SK-N-SH (cell line): ENCODE results near the gene FANCD2OS. TPM values are rescaled to one million over a fixed set of nuclear protein-coding genes. Genes with fewer than 3 reads are reported as not detected.
"Not testable (repeated sequence)": the region's sequence is repeated elsewhere in the genome, so short reads cannot be mapped to it uniquely, and the experiment has no call there.

Experiments
- CTCF ChIA-PET: fragments of 300-600, 350-600 bp; formaldehyde crosslinking; extraction: SDS; loops from one replicate; lab custom pipeline; 2021; lab: Yijun Ruan, JAX
- POLR2A ChIA-PET: fragments of 350-600 bp; sonication (Branson Sonifier 250); formaldehyde crosslinking; extraction: SDS; loops from one replicate; lab custom pipeline; 2020; ENCODE audit warnings: antibody characterized with exemption, inconsistent platforms; lab: Yijun Ruan, JAX
- DNase-seq: peaks from one replicate; pipeline ENCODE4 v3.0.0; 2012
- H2AFZ ChIP-seq: fragments of 200-600 bp; sonication (generic); 2 replicates; pipeline ENCODE4 v1.8.1; 2016; ENCODE audit warnings: antibody characterized with exemption, mild to moderate bottlenecking, low read depth
- H3F3A ChIP-seq: fragments of 200-600 bp; sonication (generic); replicated peaks from 2 replicates; pipeline ENCODE3; 2016; ENCODE audit warnings: antibody characterized with exemption, mild to moderate bottlenecking; ENCODE audit not compliant: insufficient read depth
- H3K27ac ChIP-seq, 2 experiments: fragments of 200-500 bp in 1 of 2; fragments of 200-600 bp in 1 of 2; sonication (Bioruptor generic) in 1 of 2; sonication (generic), shearing (Covaris generic) in 1 of 2; 2 replicates each; pipeline versions ENCODE4 v1.5.1 to v1.6.1; 2014 to 2016; ENCODE audit warnings: low read depth in 2 of 2, inconsistent platforms in 1 of 2, low read length in 1 of 2, mild to moderate bottlenecking in 1 of 2, mixed read lengths in 1 of 2
- H3K27me3 ChIP-seq: fragments of 200-600 bp; sonication (generic), shearing (Covaris generic); 2 replicates; pipeline ENCODE4 v1.6.1; 2016; ENCODE audit warnings: mixed run types; ENCODE audit not compliant: insufficient read depth
- H3K36me3 ChIP-seq, 2 experiments: fragments of 200-500 bp in 1 of 2; fragments of 200-600 bp in 1 of 2; sonication (Bioruptor generic) in 1 of 2; sonication (generic) in 1 of 2; replicated peaks in 1 of 2; 2 replicates each; pipeline versions ENCODE3 to v1.5.1; 2014 to 2016; ENCODE audit warnings: low read length in 1 of 2, mild to moderate bottlenecking in 1 of 2; ENCODE audit not compliant: insufficient read depth in 2 of 2, control insufficient read depth in 1 of 2
- H3K4me1 ChIP-seq, 2 experiments: fragments of 200-500 bp in 1 of 2; fragments of 200-600 bp in 1 of 2; sonication (Bioruptor generic) in 1 of 2; sonication (generic), shearing (Covaris generic) in 1 of 2; 2 replicates each; pipeline versions ENCODE4 v1.5.1 to v1.6.1; 2014 to 2016; ENCODE audit warnings: low read depth in 1 of 2, low read length in 1 of 2, mixed run types in 1 of 2; ENCODE audit not compliant: insufficient read depth in 2 of 2, control insufficient read depth in 1 of 2
- H3K4me2 ChIP-seq: fragments of 200-600 bp; sonication (generic), shearing (Covaris generic); 2 replicates; pipeline ENCODE4 v1.6.1; 2017; ENCODE audit warnings: mixed run types
- H3K4me3 ChIP-seq, 2 experiments: fragments of 200-500 bp in 1 of 2; fragments of 200-600 bp in 1 of 2; sonication (Bioruptor generic) in 1 of 2; sonication (generic), shearing (Covaris generic) in 1 of 2; 2 replicates each; pipeline versions ENCODE4 v1.5.1 to v1.8.1; 2014 to 2016; ENCODE audit warnings: low read depth in 2 of 2, inconsistent platforms in 1 of 2, low read length in 1 of 2, mild to moderate bottlenecking in 1 of 2, mixed read lengths in 1 of 2, moderate library complexity in 1 of 2
- H3K79me2 ChIP-seq: fragments of 200-600 bp; sonication (generic); 2 replicates; pipeline ENCODE4 v1.8.1; 2017; ENCODE audit warnings: mild to moderate bottlenecking; ENCODE audit not compliant: insufficient read depth
- H3K9ac ChIP-seq: fragments of 200-600 bp; sonication (generic); 2 replicates; pipeline ENCODE4 v1.6.1; 2017; ENCODE audit warnings: mixed run types
- H3K9me2 ChIP-seq: fragments of 200-600 bp; sonication (generic); 2 replicates; pipeline ENCODE4 v1.6.1; 2017; ENCODE audit warnings: mixed run types
- H3K9me3 ChIP-seq: fragments of 200-600 bp; sonication (generic); 2 replicates; pipeline ENCODE4 v1.6.1; 2017; ENCODE audit warnings: mixed run types, mild to moderate bottlenecking, moderate library complexity
- H4K20me1 ChIP-seq: fragments of 200-600 bp; sonication (generic); 2 replicates; pipeline ENCODE4 v1.6.1; 2017; ENCODE audit warnings: mild to moderate bottlenecking, mixed run types; ENCODE audit not compliant: insufficient read depth
- ELF1 ChIP-seq: IDR thresholded peaks from 2 replicates; pipeline ENCODE4 v1.4.0; 2012
- FOSL2 ChIP-seq: IDR thresholded peaks from 2 replicates; pipeline ENCODE4 v1.4.0; 2012; ENCODE audit warnings: low read depth, mild to moderate bottlenecking, moderate library complexity, borderline replicate concordance
- FOXJ3 ChIP-seq: sonication (generic); formaldehyde crosslinking; IDR thresholded peaks from 2 replicates; pipeline ENCODE4 v1.5.1; 2020; ENCODE audit warnings: mild to moderate bottlenecking, missing genetic modification reagents
- FOXM1 ChIP-seq: IDR thresholded peaks from 2 replicates; pipeline ENCODE4 v1.4.0; 2012; ENCODE audit warnings: low read depth, mild to moderate bottlenecking
- GATA2 ChIP-seq: sonication (generic); formaldehyde crosslinking; IDR thresholded peaks from 2 replicates; pipeline ENCODE4 v1.5.0; 2020; ENCODE audit warnings: mild to moderate bottlenecking, missing genetic modification reagents
- MEF2A ChIP-seq: IDR thresholded peaks from 2 replicates; pipeline ENCODE4 v1.4.0; 2012; ENCODE audit warnings: low read depth, borderline replicate concordance
- MXI1 ChIP-seq: IDR thresholded peaks from 2 replicates; pipeline ENCODE4 v1.6.1; 2012; ENCODE audit warnings: mild to moderate bottlenecking, low read depth, low read length, improper control_type of control experiment
- PBX3 ChIP-seq: IDR thresholded peaks from 2 replicates; pipeline ENCODE4; 2012
- POLR2AphosphoS5 ChIP-seq: IDR thresholded peaks from 2 replicates; pipeline ENCODE4 v1.6.1; 2012; ENCODE audit warnings: low read depth, low read length
- RCOR1 ChIP-seq: fragments of 150-350 bp; IDR thresholded peaks from 2 replicates; pipeline ENCODE4 v1.6.1; 2017; ENCODE audit warnings: antibody characterized with exemption, low read length
- RFX5 ChIP-seq: IDR thresholded peaks from 2 replicates; pipeline ENCODE4 v1.6.1; 2012; ENCODE audit warnings: mild to moderate bottlenecking, improper control_type of control experiment, low read length
- RXRA ChIP-seq: IDR thresholded peaks from 2 replicates; pipeline ENCODE4 v1.4.0; 2012; ENCODE audit warnings: low read depth, mild to moderate bottlenecking, borderline replicate concordance
- SIN3A ChIP-seq: IDR thresholded peaks from 2 replicates; pipeline ENCODE4 v1.6.1; 2012; ENCODE audit warnings: low read depth, mild to moderate bottlenecking, low read length, moderate library complexity, borderline replicate concordance
- TCF12 ChIP-seq: IDR thresholded peaks from 2 replicates; pipeline ENCODE4 v1.4.0; 2012
- TEAD4 ChIP-seq: IDR thresholded peaks from 2 replicates; pipeline ENCODE4 v1.4.0; 2012; ENCODE audit warnings: mild to moderate bottlenecking, borderline replicate concordance; ENCODE audit not compliant: insufficient read depth
- USF1 ChIP-seq: IDR thresholded peaks from 2 replicates; pipeline ENCODE4 v1.4.0; 2012; ENCODE audit warnings: low read depth, borderline replicate concordance
- YY1 ChIP-seq: IDR thresholded peaks from 2 replicates; pipeline ENCODE4 v1.4.0; 2012; ENCODE audit warnings: low read depth, mild to moderate bottlenecking
- whole genome bisulfite sequencing: methylation state at CpG from one replicate; pipeline ENCODE4 v1.1.6; 2017; ENCODE audit warnings: low lambda C conversion rate; 5-methylcytosine and 5-hydroxymethylcytosine counted together
- polyA plus RNA-seq, 3 experiments: library from polyadenylated mRNA; depleted of rRNA; stranded (reverse); fragments of >200 nt; gene quantifications; 2 replicates each; pipeline ENCODE4 v1.2.3, GENCODE V29; 2012
- TF ChIP-seq, protein P1 (sequence below): IDR thresholded peaks from 2 replicates; pipeline ENCODE4 v1.6.1; 2012; ENCODE audit warnings: mild to moderate bottlenecking, low read depth, low read length, moderate library complexity

Gene FANCD2OS
- polyA plus RNA-seq, 1 of the 3 experiments (the other 2 are of a cell fraction), result not detected

GRCh38 chr3:10137178-10137577, 29.1 kb upstream of the FANCD2OS start:
- Histone ChIP-seq H3K27me3 (no peaks in the 10 kb centered on the region), H4K20me1 (no peaks in the 10 kb centered on the region), H3K4me2 (no peak overlapping the region), H2AFZ (no peak overlapping the region), H3K9me2 (no peaks in the 10 kb centered on the region), H3K9me3 (no peaks in the 10 kb centered on the region), H3K79me2 (peaks cover 3% of the 10 kb centered on the region; the same call in 1 of the 2 replicates), H3K27ac (no peak overlapping the region), H3K4me3 (no peak overlapping the region), H3F3A (peaks cover 11% of the 10 kb centered on the region), H3K4me1 (no peaks in the 10 kb centered on the region), H3K36me3 (no peaks in the 10 kb centered on the region), H3K9ac (no peak overlapping the region)
- 68% methylated on average over 4 of the region's 4 CpGs for WGBS
- no peak for TF ChIP-seq ELF1
- no peak for TF ChIP-seq POLR2AphosphoS5
- no peak for TF ChIP-seq PBX3
- no peak for TF ChIP-seq GATA2 (CRISPR knock-in tag)
- no peak for TF ChIP-seq TCF12
- TF ChIP-seq SIN3A, result no peak
- TF ChIP-seq MXI1, result no peak
- TF ChIP-seq RXRA, result no peak
- TF ChIP-seq FOSL2, result no peak
- no peak for TF ChIP-seq YY1
- TF ChIP-seq TEAD4, result no peak
- TF ChIP-seq RFX5, result no peak
- no peak for TF ChIP-seq FOXJ3 (CRISPR knock-in tag)
- no peak for TF ChIP-seq FOXM1
- TF ChIP-seq RCOR1, result no peak
- TF ChIP-seq USF1, result no peak
- no peak for DNase-seq
- ChIA-PET POLR2A (no interaction called here), CTCF (no interaction called here)

DNA sequence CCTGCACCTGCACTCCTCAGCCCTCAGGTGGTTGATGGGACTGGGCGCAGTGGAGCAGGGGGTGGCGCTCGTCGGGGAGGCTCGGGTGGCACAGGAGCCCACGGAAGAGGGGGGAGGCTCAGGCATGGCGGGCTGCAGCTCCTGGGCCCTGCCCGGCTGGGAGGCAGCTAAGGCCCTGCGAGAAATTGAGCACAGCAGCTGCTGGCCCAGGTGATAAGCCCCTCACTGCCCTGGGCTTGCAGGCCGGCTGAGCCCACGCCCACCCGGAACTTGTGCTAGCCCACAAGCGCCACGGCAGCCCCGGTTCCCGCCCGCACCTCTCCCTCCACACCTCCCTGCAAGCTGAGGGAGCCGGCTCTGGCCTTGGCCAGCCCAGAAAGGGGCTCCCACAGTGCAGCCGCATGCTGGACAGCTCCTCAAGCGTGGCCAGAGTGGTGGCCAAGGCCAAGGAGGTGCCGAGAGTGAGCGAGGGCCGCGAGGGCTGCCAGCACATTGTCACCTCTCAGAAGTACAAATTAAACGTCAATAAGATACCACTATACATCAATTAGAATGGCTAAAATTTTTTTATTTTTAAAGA, 28.5 kb upstream of the FANCD2OS start:
- Histone ChIP-seq H3K27me3 (no peaks in the 10 kb centered on the region), H3K4me2 (no peak overlapping the region), H3K4me3 (no peak overlapping the region), H3K9me3 (no peaks in the 10 kb centered on the region), H3F3A (peaks cover 11% of the 10 kb centered on the region), H3K27ac (no peak overlapping the region), H2AFZ (no peak overlapping the region), H3K9ac (no peak overlapping the region), H3K4me1 (no peaks in the 10 kb centered on the region), H3K79me2 (no peaks in the 10 kb centered on the region), H4K20me1 (no peaks in the 10 kb centered on the region), H3K36me3 (no peaks in the 10 kb centered on the region), H3K9me2 (no peaks in the 10 kb centered on the region)
- POLR2A ChIA-PET, result no interaction called here
- no peak for DNase-seq
- TF ChIP-seq FOXM1, result no peak
- TF ChIP-seq MEF2A, result no peak
- TF ChIP-seq, protein P1, sequence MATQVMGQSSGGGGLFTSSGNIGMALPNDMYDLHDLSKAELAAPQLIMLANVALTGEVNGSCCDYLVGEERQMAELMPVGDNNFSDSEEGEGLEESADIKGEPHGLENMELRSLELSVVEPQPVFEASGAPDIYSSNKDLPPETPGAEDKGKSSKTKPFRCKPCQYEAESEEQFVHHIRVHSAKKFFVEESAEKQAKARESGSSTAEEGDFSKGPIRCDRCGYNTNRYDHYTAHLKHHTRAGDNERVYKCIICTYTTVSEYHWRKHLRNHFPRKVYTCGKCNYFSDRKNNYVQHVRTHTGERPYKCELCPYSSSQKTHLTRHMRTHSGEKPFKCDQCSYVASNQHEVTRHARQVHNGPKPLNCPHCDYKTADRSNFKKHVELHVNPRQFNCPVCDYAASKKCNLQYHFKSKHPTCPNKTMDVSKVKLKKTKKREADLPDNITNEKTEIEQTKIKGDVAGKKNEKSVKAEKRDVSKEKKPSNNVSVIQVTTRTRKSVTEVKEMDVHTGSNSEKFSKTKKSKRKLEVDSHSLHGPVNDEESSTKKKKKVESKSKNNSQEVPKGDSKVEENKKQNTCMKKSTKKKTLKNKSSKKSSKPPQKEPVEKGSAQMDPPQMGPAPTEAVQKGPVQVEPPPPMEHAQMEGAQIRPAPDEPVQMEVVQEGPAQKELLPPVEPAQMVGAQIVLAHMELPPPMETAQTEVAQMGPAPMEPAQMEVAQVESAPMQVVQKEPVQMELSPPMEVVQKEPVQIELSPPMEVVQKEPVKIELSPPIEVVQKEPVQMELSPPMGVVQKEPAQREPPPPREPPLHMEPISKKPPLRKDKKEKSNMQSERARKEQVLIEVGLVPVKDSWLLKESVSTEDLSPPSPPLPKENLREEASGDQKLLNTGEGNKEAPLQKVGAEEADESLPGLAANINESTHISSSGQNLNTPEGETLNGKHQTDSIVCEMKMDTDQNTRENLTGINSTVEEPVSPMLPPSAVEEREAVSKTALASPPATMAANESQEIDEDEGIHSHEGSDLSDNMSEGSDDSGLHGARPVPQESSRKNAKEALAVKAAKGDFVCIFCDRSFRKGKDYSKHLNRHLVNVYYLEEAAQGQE, result peak; percentile 44; the same call in 1 of the 2 replicates
- WGBS, result 85% methylated on average over 21 of the region's 25 CpGs
- CTCF ChIA-PET, result no interaction called here

GRCh38 chr3:10135872-10136271, 27.8 kb upstream of the FANCD2OS start:
- H3K27me3 ChIP-seq, H3K36me3 ChIP-seq, POLR2A ChIA-PET, H3K9me3 ChIP-seq, DNase-seq, H3K9ac ChIP-seq, H3K9me2 ChIP-seq, CTCF ChIA-PET, H4K20me1 ChIP-seq, H2AFZ ChIP-seq, H3K79me2 ChIP-seq, H3K4me2 ChIP-seq, H3K4me3 ChIP-seq, H3F3A ChIP-seq, H3K4me1 ChIP-seq, H3K27ac ChIP-seq: not testable (repeated sequence)
- WGBS, result 83% methylated on average over 9 of the region's 9 CpGs
